PFSK-1 (cell line): ENCODE measurements around the gene COL19A1.

Experiments
- TAF1 ChIP-seq: IDR thresholded peaks from 2 replicates; pipeline ENCODE4 v1.6.1; 2012; ENCODE audit warnings: low read length, control low read depth, borderline replicate concordance; ENCODE audit not compliant: insufficient read depth
- TF ChIP-seq, protein P1 (sequence below), 2 experiments: IDR thresholded peaks; 2 replicates each; pipeline versions ENCODE4 v1.6.1 to v1.8.0; 2011 to 2012; ENCODE audit warnings: low read depth in 2 of 2, low read length in 2 of 2, control low read depth in 1 of 2, inconsistent platforms in 1 of 2, mild to moderate bottlenecking in 1 of 2, moderate library complexity in 1 of 2; ENCODE audit not compliant: insufficient read depth in 1 of 2

- TF ChIP-seq TAF1, result no peak
- TF ChIP-seq, protein P1, sequence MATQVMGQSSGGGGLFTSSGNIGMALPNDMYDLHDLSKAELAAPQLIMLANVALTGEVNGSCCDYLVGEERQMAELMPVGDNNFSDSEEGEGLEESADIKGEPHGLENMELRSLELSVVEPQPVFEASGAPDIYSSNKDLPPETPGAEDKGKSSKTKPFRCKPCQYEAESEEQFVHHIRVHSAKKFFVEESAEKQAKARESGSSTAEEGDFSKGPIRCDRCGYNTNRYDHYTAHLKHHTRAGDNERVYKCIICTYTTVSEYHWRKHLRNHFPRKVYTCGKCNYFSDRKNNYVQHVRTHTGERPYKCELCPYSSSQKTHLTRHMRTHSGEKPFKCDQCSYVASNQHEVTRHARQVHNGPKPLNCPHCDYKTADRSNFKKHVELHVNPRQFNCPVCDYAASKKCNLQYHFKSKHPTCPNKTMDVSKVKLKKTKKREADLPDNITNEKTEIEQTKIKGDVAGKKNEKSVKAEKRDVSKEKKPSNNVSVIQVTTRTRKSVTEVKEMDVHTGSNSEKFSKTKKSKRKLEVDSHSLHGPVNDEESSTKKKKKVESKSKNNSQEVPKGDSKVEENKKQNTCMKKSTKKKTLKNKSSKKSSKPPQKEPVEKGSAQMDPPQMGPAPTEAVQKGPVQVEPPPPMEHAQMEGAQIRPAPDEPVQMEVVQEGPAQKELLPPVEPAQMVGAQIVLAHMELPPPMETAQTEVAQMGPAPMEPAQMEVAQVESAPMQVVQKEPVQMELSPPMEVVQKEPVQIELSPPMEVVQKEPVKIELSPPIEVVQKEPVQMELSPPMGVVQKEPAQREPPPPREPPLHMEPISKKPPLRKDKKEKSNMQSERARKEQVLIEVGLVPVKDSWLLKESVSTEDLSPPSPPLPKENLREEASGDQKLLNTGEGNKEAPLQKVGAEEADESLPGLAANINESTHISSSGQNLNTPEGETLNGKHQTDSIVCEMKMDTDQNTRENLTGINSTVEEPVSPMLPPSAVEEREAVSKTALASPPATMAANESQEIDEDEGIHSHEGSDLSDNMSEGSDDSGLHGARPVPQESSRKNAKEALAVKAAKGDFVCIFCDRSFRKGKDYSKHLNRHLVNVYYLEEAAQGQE (IDR thresholded peaks at IDR 0.05; ENCODE audit: insufficient read depth in 1 of 2, low read depth in 2 of 2, low read length in 2 of 2), result no peak
These were observed 91.7 kb downstream of the COL19A1 start for GRCh38 chr6:69957985-69958559.
